HuH-7 (cell line): ENCODE measurements around the gene PARD3B.
"Not testable (repeated sequence)": the region's sequence is repeated elsewhere in the genome, so short reads cannot be mapped to it uniquely, and the experiment has no call there.

ENCODE experiments used
- DNase-seq: peaks from one replicate; pipeline ENCODE4 v3.0.0; 2011; ENCODE audit warnings: low spot score

The PARD3B gene

GRCh38 chr2:204539019-204539385 is 6.3 kb upstream of the PARD3B start:
- DNase-seq, result no peak

- DNase-seq, result no peak
Measured at GRCh38 chr2:204541637-204542036, 3.6 kb upstream of the PARD3B start.

- DNase-seq, result no peak
Measured at GRCh38 chr2:204542982-204543608, 2.2 kb upstream of the PARD3B start.

- DNase-seq, result no peak
Measured at GRCh38 chr2:204545861-204546735, 823 bp downstream of the PARD3B start.

- DNase-seq, result no peak
Measured at GRCh38 chr2:204550751-204551511, 5.7 kb downstream of the PARD3B start.

- no peak for DNase-seq
Measured at GRCh38 chr2:204551512-204551863, 6.2 kb downstream of the PARD3B start.

- no peak for DNase-seq
Measured at GRCh38 chr2:204557604-204558003, 12.3 kb downstream of the PARD3B start.

GRCh38 chr2:204559358-204559757 is 14.1 kb downstream of the PARD3B start:
- not testable (repeated sequence) for DNase-seq

- no peak for DNase-seq
Measured at GRCh38 chr2:204560902-204561301, 15.6 kb downstream of the PARD3B start.

GRCh38 chr2:204561771-204562170 is 16.5 kb downstream of the PARD3B start:
- DNase-seq, result no peak

- no peak for DNase-seq
Measured at GRCh38 chr2:204566439-204566838, 21.2 kb downstream of the PARD3B start.

- DNase-seq, result no peak
Measured at GRCh38 chr2:204570421-204570820, 25.1 kb downstream of the PARD3B start.

GRCh38 chr2:204571041-204571440 is 25.8 kb downstream of the PARD3B start:
- DNase-seq, result no peak

GRCh38 chr2:204571911-204572310 is 26.6 kb downstream of the PARD3B start:
- DNase-seq, result no peak

GRCh38 chr2:204573221-204573620 is 27.9 kb downstream of the PARD3B start:
- no peak for DNase-seq

GRCh38 chr2:204574486-204574885 is 29.2 kb downstream of the PARD3B start:
- DNase-seq, result no peak

- no peak for DNase-seq
Measured at GRCh38 chr2:204575463-204575862, 30.2 kb downstream of the PARD3B start.

GRCh38 chr2:204576362-204576979 is 31.2 kb downstream of the PARD3B start:
- DNase-seq, result no peak

GRCh38 chr2:204578928-204579598 is 33.8 kb downstream of the PARD3B start:
- no peak for DNase-seq

GRCh38 chr2:204581946-204582345 is 36.7 kb downstream of the PARD3B start:
- no peak for DNase-seq

GRCh38 chr2:204583773-204584172 is 38.5 kb downstream of the PARD3B start:
- DNase-seq, result no peak

- no peak for DNase-seq
Measured at GRCh38 chr2:204585930-204586329, 40.7 kb downstream of the PARD3B start.
